ENCODE measurements around the gene RPL39L. TPM values are rescaled to one million over a fixed set of nuclear protein-coding genes. Genes with fewer than 3 reads are reported as not detected.

The RPL39L gene
- total and polyA plus RNA-seq, 4 donors, result 3.4 to 9.4 (median 6.4) TPM

GRCh38 chr3:187093320-187093719 is 46.0 kb downstream of the RPL39L start:
- Histone ChIP-seq H3K9ac (ENCODE audit: insufficient read depth in 1 of 2, low read length in 2 of 2) (no peak overlapping the region), H3K9me3 (ENCODE audit: control insufficient read depth in 4 of 4, insufficient read depth in 3 of 4, low read length in 3 of 4) (peaks cover 0 to 2% (median under 1%) of the 10 kb centered on the region in 4 donors), H3K27ac (ENCODE audit: low read depth in 1 of 2, low read length in 1 of 2) (no peak overlapping the region), H3K36me3 (ENCODE audit: control insufficient read depth in 4 of 4, insufficient read depth in 4 of 4, low read length in 4 of 4) (no peaks in the 10 kb centered on the region), H3K4me3 (no peak overlapping the region), H3K27me3 (ENCODE audit: control insufficient read depth in 3 of 3, insufficient read depth in 3 of 3, low read length in 2 of 3) (no peaks in the 10 kb centered on the region), H3K4me1 (ENCODE audit: control insufficient read depth in 5 of 5, insufficient read depth in 5 of 5, low read length in 5 of 5) (no peaks in the 10 kb centered on the region)
- DNase-seq (no peak), ATAC-seq (ENCODE audit: insufficient read depth, low FRiP score) (no peak)
- WGBS, 2 donors, result 69 to 80% methylated on average over 1 of the region's 1 CpG
- TF ChIP-seq, protein P1, sequence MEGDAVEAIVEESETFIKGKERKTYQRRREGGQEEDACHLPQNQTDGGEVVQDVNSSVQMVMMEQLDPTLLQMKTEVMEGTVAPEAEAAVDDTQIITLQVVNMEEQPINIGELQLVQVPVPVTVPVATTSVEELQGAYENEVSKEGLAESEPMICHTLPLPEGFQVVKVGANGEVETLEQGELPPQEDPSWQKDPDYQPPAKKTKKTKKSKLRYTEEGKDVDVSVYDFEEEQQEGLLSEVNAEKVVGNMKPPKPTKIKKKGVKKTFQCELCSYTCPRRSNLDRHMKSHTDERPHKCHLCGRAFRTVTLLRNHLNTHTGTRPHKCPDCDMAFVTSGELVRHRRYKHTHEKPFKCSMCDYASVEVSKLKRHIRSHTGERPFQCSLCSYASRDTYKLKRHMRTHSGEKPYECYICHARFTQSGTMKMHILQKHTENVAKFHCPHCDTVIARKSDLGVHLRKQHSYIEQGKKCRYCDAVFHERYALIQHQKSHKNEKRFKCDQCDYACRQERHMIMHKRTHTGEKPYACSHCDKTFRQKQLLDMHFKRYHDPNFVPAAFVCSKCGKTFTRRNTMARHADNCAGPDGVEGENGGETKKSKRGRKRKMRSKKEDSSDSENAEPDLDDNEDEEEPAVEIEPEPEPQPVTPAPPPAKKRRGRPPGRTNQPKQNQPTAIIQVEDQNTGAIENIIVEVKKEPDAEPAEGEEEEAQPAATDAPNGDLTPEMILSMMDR (IDR thresholded peaks at IDR 0.05; ENCODE audit: control extremely low read depth, extremely low read depth), result no peak

GRCh38 chr3:187088701-187089100 is 50.6 kb downstream of the RPL39L start:
- peaks cover 0 to 4% (median 2%) of the 10 kb centered on the region in 5 donors for H3K4me1 ChIP-seq (ENCODE audit: control insufficient read depth in 5 of 5, insufficient read depth in 5 of 5, low read length in 5 of 5)
- no peaks in the 10 kb centered on the region for H3K27me3 ChIP-seq (ENCODE audit: control insufficient read depth in 3 of 3, insufficient read depth in 3 of 3, low read length in 2 of 3)

GRCh38 chr3:187086831-187087230 is 52.5 kb downstream of the RPL39L start:
- 99% methylated on average over 3 of the region's 3 CpGs for WGBS, 2 donors
- Histone ChIP-seq H3K4me1 (ENCODE audit: control insufficient read depth in 5 of 5, insufficient read depth in 5 of 5, low read length in 5 of 5) (peaks cover 0 to 4% (median 2%) of the 10 kb centered on the region in 5 donors), H3K36me3 (ENCODE audit: control insufficient read depth in 4 of 4, insufficient read depth in 4 of 4, low read length in 4 of 4) (no peaks in the 10 kb centered on the region), H3K27ac (ENCODE audit: low read depth in 1 of 2, low read length in 1 of 2) (no peak overlapping the region), H3K9me3 (ENCODE audit: control insufficient read depth in 4 of 4, insufficient read depth in 3 of 4, low read length in 3 of 4) (peaks cover 0 to 7% (median 2%) of the 10 kb centered on the region in 4 donors), H3K27me3 (ENCODE audit: control insufficient read depth in 3 of 3, insufficient read depth in 3 of 3, low read length in 2 of 3) (no peaks in the 10 kb centered on the region), H3K9ac (ENCODE audit: insufficient read depth in 1 of 2, low read length in 2 of 2) (no peak overlapping the region), H3K4me3 (no peak overlapping the region)
- ATAC-seq (ENCODE audit: insufficient read depth, low FRiP score) (no peak), DNase-seq (no peak)
- TF ChIP-seq, protein P1 (IDR thresholded peaks at IDR 0.05; ENCODE audit: control extremely low read depth, extremely low read depth), result no peak

More at GRCh38 chr3:187088701-187089100, 50.6 kb downstream of the RPL39L start:
- H3K9ac ChIP-seq (ENCODE audit: insufficient read depth in 1 of 2, low read length in 2 of 2), result no peak overlapping the region
- ATAC-seq (ENCODE audit: insufficient read depth, low FRiP score) (no peak), DNase-seq (no peak)
- H3K36me3 ChIP-seq (ENCODE audit: control insufficient read depth in 4 of 4, insufficient read depth in 4 of 4, low read length in 4 of 4), result no peaks in the 10 kb centered on the region
- H3K4me3 ChIP-seq, result no peak overlapping the region
- TF ChIP-seq, protein P1 (IDR thresholded peaks at IDR 0.05; ENCODE audit: control extremely low read depth, extremely low read depth), result no peak
- WGBS, 2 donors, result 83 to 92% methylated on average over 1 of the region's 1 CpG
- no peak overlapping the region for H3K27ac ChIP-seq (ENCODE audit: low read depth in 1 of 2, low read length in 1 of 2)
- peaks cover 0 to 7% (median 2%) of the 10 kb centered on the region in 4 donors for H3K9me3 ChIP-seq (ENCODE audit: control insufficient read depth in 4 of 4, insufficient read depth in 3 of 4, low read length in 3 of 4)

- no peak overlapping the region for H3K4me3 ChIP-seq
- H3K36me3 ChIP-seq (ENCODE audit: control insufficient read depth in 4 of 4, insufficient read depth in 4 of 4, low read length in 4 of 4), result no peaks in the 10 kb centered on the region
- H3K27ac ChIP-seq (ENCODE audit: low read depth in 1 of 2, low read length in 1 of 2), result no peak overlapping the region
- no peak for ATAC-seq (ENCODE audit: insufficient read depth, low FRiP score)
- WGBS, 2 donors, result 98 to 100% methylated on average over 1 of the region's 1 CpG
- H3K4me1 ChIP-seq (ENCODE audit: control insufficient read depth in 5 of 5, insufficient read depth in 5 of 5, low read length in 5 of 5), result peaks cover 0 to 4% (median 2%) of the 10 kb centered on the region in 5 donors
- TF ChIP-seq, protein P1 (IDR thresholded peaks at IDR 0.05; ENCODE audit: control extremely low read depth, extremely low read depth), result no peak
- no peak overlapping the region for H3K9ac ChIP-seq (ENCODE audit: insufficient read depth in 1 of 2, low read length in 2 of 2)
- peaks cover 0 to 7% (median 2%) of the 10 kb centered on the region in 4 donors for H3K9me3 ChIP-seq (ENCODE audit: control insufficient read depth in 4 of 4, insufficient read depth in 3 of 4, low read length in 3 of 4)
- H3K27me3 ChIP-seq (ENCODE audit: control insufficient read depth in 3 of 3, insufficient read depth in 3 of 3, low read length in 2 of 3), result no peaks in the 10 kb centered on the region
- DNase-seq, result no peak
Measured at GRCh38 chr3:187085933-187086332, 53.4 kb downstream of the RPL39L start.
